ENCODE measurements around the gene C11orf24.
"Not testable (repeated sequence)": the region's sequence is repeated elsewhere in the genome, so short reads cannot be mapped to it uniquely, and the experiment has no call there.

The C11orf24 gene

DNA sequence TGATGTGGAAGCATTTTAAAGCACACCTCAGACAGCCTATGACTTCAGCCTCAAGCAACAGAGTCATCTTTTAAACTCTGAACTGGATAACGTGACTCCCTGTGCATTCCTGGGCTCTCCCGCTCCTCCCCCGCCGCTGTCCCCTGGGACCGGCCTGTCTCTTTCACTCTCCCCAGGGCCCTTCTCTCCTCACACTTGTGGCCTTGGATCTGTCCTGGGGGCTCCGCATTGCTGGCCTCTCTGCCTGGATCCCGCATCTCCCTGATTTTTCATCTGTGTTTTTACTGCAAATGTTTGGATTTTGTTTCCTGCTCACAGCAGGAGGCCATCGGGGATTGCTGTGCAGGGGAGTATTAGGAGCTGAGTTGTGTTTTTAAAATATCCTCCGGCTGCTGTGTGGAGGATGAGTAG is 15.4 kb downstream of the C11orf24 start:
- TF ChIP-seq MYC (IDR thresholded peaks at IDR 0.05; ENCODE audit: low read depth, low read length) (no peak), POLR2A (IDR thresholded peaks at IDR 0.05; ENCODE audit: extremely low read depth, insufficient read length) (no peak)
- TF ChIP-seq, protein P1, sequence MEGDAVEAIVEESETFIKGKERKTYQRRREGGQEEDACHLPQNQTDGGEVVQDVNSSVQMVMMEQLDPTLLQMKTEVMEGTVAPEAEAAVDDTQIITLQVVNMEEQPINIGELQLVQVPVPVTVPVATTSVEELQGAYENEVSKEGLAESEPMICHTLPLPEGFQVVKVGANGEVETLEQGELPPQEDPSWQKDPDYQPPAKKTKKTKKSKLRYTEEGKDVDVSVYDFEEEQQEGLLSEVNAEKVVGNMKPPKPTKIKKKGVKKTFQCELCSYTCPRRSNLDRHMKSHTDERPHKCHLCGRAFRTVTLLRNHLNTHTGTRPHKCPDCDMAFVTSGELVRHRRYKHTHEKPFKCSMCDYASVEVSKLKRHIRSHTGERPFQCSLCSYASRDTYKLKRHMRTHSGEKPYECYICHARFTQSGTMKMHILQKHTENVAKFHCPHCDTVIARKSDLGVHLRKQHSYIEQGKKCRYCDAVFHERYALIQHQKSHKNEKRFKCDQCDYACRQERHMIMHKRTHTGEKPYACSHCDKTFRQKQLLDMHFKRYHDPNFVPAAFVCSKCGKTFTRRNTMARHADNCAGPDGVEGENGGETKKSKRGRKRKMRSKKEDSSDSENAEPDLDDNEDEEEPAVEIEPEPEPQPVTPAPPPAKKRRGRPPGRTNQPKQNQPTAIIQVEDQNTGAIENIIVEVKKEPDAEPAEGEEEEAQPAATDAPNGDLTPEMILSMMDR (IDR thresholded peaks at IDR 0.05; ENCODE audit: low read depth, low read length) = no peak
- TF ChIP-seq, protein P2, sequence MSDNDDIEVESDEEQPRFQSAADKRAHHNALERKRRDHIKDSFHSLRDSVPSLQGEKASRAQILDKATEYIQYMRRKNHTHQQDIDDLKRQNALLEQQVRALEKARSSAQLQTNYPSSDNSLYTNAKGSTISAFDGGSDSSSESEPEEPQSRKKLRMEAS (IDR thresholded peaks at IDR 0.05; ENCODE audit: low read depth, low read length) = no peak
- no peak overlapping the region for H3K4me3 ChIP-seq (ENCODE audit: low read depth, low read length)
- DNase-seq (ENCODE audit: low read depth) = no peak

DNA sequence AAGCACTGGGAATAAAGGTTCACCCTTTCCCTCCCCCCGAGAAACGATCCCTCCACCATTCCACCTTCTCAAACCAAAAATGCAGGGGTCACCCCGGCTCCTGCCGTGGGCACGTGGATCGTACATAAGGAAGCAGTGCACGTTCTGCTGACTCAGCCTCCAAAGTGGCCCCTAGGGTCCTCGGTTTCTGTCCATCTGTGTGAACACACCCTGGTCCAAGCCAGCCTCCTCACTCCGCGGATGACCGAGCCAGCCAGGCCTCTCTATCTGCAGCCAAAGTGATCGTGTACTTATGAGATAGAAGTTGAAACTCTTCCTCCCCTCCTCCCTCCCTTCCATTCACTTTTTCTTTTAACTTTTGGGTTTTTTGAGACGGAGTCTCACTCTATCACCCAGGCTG is 16.2 kb downstream of the C11orf24 start:
- TF ChIP-seq, protein P1 (IDR thresholded peaks at IDR 0.05; ENCODE audit: low read depth, low read length) = no peak
- TF ChIP-seq, protein P2 (IDR thresholded peaks at IDR 0.05; ENCODE audit: low read depth, low read length) = no peak
- TF ChIP-seq MYC (IDR thresholded peaks at IDR 0.05; ENCODE audit: low read depth, low read length) = no peak
- no peak for TF ChIP-seq POLR2A (IDR thresholded peaks at IDR 0.05; ENCODE audit: extremely low read depth, insufficient read length)
- peak; percentile 31 for DNase-seq (ENCODE audit: low read depth)
- H3K4me3 ChIP-seq (ENCODE audit: low read depth, low read length) = no peak overlapping the region

DNA sequence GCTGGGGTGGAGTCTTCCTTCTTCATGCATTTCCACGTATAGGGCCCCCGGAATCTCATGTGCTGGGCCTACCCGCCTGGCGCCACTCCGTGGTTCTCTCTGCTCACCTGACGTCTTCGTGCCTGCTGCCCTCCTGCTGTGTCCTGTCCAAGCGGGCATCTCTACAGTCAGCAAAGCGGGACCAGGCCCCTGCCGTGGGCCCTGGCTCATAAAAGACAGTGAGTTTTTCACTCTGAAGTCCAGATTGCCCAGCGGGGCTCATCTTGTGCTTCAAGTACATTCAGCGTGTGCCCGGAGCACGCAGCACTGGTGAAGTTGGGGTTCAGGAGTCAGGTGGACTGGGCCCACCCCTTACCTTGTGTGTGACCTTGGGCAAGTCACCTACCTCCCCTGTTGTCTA is 17.4 kb downstream of the C11orf24 start:
- no peak for DNase-seq (ENCODE audit: low read depth)
- TF ChIP-seq, protein P1 (IDR thresholded peaks at IDR 0.05; ENCODE audit: low read depth, low read length) = no peak
- TF ChIP-seq MYC (IDR thresholded peaks at IDR 0.05; ENCODE audit: low read depth, low read length) (no peak), POLR2A (IDR thresholded peaks at IDR 0.05; ENCODE audit: extremely low read depth, insufficient read length) (no peak)
- TF ChIP-seq, protein P2 (IDR thresholded peaks at IDR 0.05; ENCODE audit: low read depth, low read length) = no peak
- no peak overlapping the region for H3K4me3 ChIP-seq (ENCODE audit: low read depth, low read length)

DNA sequence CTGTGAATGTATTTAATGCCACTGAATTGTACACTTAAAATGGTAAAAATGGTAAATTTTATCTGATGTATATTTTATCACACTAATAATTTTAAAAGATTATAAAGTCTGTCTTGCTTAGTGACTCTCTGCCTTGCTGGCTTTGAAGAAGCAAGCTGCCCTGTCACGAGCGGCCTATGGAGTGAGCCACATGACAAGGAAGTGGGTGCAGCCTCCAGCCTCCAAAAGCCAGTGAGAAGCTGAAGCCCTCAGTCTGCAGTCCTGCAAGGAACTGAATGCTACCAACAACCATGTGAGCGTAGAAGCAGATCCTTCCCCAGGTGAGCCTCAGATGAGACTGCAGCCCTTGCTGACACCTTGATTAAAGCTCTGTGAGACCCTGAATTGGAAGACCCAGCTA is 20.0 kb downstream of the C11orf24 start:
- TF ChIP-seq, protein P2 (IDR thresholded peaks at IDR 0.05; ENCODE audit: low read depth, low read length) = no peak
- TF ChIP-seq POLR2A (IDR thresholded peaks at IDR 0.05; ENCODE audit: extremely low read depth, insufficient read length) (no peak), MYC (IDR thresholded peaks at IDR 0.05; ENCODE audit: low read depth, low read length) (no peak)
- TF ChIP-seq, protein P1 (IDR thresholded peaks at IDR 0.05; ENCODE audit: low read depth, low read length) = no peak
- peak; percentile 41 for DNase-seq (ENCODE audit: low read depth)
- no peak overlapping the region for H3K4me3 ChIP-seq (ENCODE audit: low read depth, low read length)

DNA sequence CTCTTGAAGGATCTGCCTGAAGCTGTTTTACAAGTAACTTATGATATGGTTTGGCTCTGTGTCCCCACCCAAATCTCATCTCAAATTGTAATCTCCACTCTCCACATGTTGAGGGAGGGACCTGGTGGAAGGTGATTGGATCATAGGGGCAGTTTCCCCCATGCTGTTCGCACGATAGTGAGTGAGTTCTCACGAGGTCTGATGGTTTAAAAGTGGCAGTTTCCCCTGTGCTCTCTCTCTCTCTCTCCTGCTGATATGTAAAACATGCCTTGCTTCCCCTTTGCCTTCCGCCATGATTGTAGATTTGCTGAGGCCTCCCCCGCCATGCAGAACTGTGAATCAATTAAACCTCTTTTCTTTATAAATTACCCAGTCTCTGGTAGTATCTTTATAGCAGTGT is 26.9 kb downstream of the C11orf24 start:
- not testable (repeated sequence) for DNase-seq (ENCODE audit: low read depth); H3K4me3 ChIP-seq (ENCODE audit: low read depth, low read length)

DNA sequence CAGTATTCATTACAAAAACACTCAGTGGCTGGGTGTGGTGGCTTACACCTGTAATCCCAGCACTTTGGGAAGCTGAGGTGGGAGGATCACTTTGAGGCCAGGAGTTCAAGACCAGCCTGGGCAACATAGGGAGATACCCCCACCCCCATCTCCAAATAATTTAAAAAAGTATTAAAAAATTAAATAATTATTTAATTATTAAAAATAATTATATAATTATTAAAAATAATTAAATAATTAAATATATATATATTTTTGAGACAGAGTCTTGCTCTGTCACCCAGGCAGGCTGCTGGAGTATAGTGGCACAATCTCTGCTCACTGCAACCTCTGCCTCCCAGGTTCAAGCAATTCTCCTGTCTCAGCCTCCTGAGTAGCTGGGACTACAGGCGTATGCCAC is 27.9 kb downstream of the C11orf24 start:
- not testable (repeated sequence) for H3K4me3 ChIP-seq (ENCODE audit: low read depth, low read length); DNase-seq (ENCODE audit: low read depth)

DNA sequence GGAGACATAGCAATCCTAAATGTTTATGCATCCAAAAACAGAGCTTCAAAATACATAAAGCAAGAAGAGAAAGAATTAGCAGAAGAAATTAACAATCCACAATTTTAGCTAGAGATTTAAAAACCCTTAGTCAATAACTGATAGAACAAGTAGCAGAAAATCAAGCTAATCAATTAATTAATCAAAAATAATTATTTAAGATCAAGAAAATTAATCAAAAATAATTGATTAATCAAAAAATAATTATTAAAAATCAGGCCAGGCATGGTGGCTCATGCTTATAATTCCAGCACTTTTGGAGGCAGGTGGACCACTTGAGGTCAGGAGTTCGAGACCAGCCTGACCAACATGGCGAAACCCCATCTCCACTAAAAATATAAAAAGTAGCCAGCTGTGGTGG is 29.2 kb downstream of the C11orf24 start:
- no peak for DNase-seq (ENCODE audit: low read depth)
- no peak overlapping the region for H3K4me3 ChIP-seq (ENCODE audit: low read depth, low read length)
- TF ChIP-seq, protein P1 (IDR thresholded peaks at IDR 0.05; ENCODE audit: low read depth, low read length) = no peak
- TF ChIP-seq POLR2A (IDR thresholded peaks at IDR 0.05; ENCODE audit: extremely low read depth, insufficient read length) = no peak
- TF ChIP-seq MYC (IDR thresholded peaks at IDR 0.05; ENCODE audit: low read depth, low read length) = no peak
- TF ChIP-seq, protein P2 (IDR thresholded peaks at IDR 0.05; ENCODE audit: low read depth, low read length) = no peak

Data from NB4 (cell line).